Caco-2 (cell line): Measurements from ENCODE around the gene MBNL2. TPM values are rescaled to one million over a fixed set of nuclear protein-coding genes. Genes with fewer than 3 reads are reported as not detected.
A peak's percentile ranks its signal among the peaks of the same experiment; 100 is the strongest.

ENCODE experiments used
- BruUV-seq: library from RNA; stranded (reverse); fragments of 400-500 nt; replicated peaks from 2 replicates; lab custom pipeline; 2021; lab: Mats Ljungman, UMichigan
- CTCF ChIA-PET: fragments of 300-600 bp; sonication (Branson Sonifier 250); formaldehyde crosslinking; loops from one replicate; lab custom pipeline; 2022; ENCODE audit warnings: antibody characterized with exemption; lab: Charles Lee
- POLR2A ChIA-PET: fragments of 300-600 bp; sonication (Branson Sonifier 250); formaldehyde crosslinking; loops from one replicate; lab custom pipeline; 2022; ENCODE audit warnings: antibody characterized with exemption; lab: Charles Lee
- DNase-seq, 2 experiments: peaks; one replicate each; pipeline versions ENCODE4 v3.0.0 to v3.0.0-alpha.2; 2020 to 2022
- H3K27me3 ChIP-seq: replicated peaks from 2 replicates; pipeline ENCODE4 v1.6.0; 2011; ENCODE audit warnings: low read length; ENCODE audit not compliant: control insufficient read depth, insufficient read depth
- H3K36me3 ChIP-seq: 2 replicates; pipeline ENCODE4 v1.5.1; 2011; ENCODE audit warnings: low read length; ENCODE audit not compliant: control insufficient read depth, insufficient read depth
- H3K4me1 ChIP-seq: fragments of 250-450 bp; sonication (Bioruptor Pico); 2 replicates; pipeline ENCODE4 v1.5.1; 2020; ENCODE audit warnings: mild to moderate bottlenecking
- H3K4me3 ChIP-seq: 2 replicates; pipeline ENCODE4 v1.5.1; 2011; ENCODE audit warnings: low read depth, mild to moderate bottlenecking, control low read depth, low read length
- H3K9me3 ChIP-seq: fragments of 250-450 bp; sonication (Bioruptor Pico); 2 replicates; pipeline ENCODE4 v1.5.1; 2020; ENCODE audit warnings: mild to moderate bottlenecking, moderate library complexity
- H3K27ac Mint-ChIP-seq: one replicate; pipeline ENCODE4 v1.8.0; 2022; ENCODE audit warnings: mixed read lengths; ENCODE audit not compliant: unreplicated experiment
- H3K27me3 Mint-ChIP-seq: one replicate; pipeline ENCODE4 v1.8.0; 2022; ENCODE audit warnings: mixed read lengths; ENCODE audit not compliant: insufficient read depth, unreplicated experiment
- H3K36me3 Mint-ChIP-seq: one replicate; pipeline ENCODE4 v1.8.0; 2022; ENCODE audit warnings: mild to moderate bottlenecking, mixed read lengths; ENCODE audit not compliant: insufficient read depth, unreplicated experiment
- H3K4me1 Mint-ChIP-seq: one replicate; pipeline ENCODE4 v1.8.0; 2022; ENCODE audit warnings: low read depth, mixed read lengths; ENCODE audit not compliant: unreplicated experiment
- H3K4me3 Mint-ChIP-seq: one replicate; pipeline ENCODE4 v1.8.0; 2022; ENCODE audit warnings: mild to moderate bottlenecking, moderate library complexity, mixed read lengths; ENCODE audit not compliant: unreplicated experiment
- H3K9me3 Mint-ChIP-seq: one replicate; pipeline ENCODE4 v1.8.0; 2022; ENCODE audit warnings: mixed read lengths; ENCODE audit not compliant: unreplicated experiment
- intact Hi-C: fragments of 100-400 bp; cut with micrococcal nuclease; formaldehyde crosslinking; loops from one replicate; pipeline ENCODE4 v1.10.0; 2022; ENCODE audit not compliant: unreplicated experiment
- total RNA-seq: library from RNA; stranded (reverse); gene quantifications from 2 replicates; pipeline ENCODE4 v1.2.3, GENCODE V29; 2022
- TF ChIP-seq, protein P1 (sequence below), 2 experiments: fragments of 200-600 bp in 1 of 2; IDR thresholded peaks; 1 replicate in 1 of 2; 2 replicates in 1 of 2; pipeline versions ENCODE4 v1.5.1 to v1.8.0; 2011 to 2022; ENCODE audit warnings: antibody characterized with exemption in 1 of 2, control low read depth in 1 of 2, inconsistent platforms in 1 of 2, low read depth in 1 of 2, low read length in 1 of 2, mild to moderate bottlenecking in 1 of 2, moderate library complexity in 1 of 2; ENCODE audit not compliant: insufficient read depth in 1 of 2, severe bottlenecking in 1 of 2, unreplicated experiment in 1 of 2

MBNL2 gene
- total RNA-seq, 1 experiment from 2014 or later, result 41.6 TPM

DNA sequence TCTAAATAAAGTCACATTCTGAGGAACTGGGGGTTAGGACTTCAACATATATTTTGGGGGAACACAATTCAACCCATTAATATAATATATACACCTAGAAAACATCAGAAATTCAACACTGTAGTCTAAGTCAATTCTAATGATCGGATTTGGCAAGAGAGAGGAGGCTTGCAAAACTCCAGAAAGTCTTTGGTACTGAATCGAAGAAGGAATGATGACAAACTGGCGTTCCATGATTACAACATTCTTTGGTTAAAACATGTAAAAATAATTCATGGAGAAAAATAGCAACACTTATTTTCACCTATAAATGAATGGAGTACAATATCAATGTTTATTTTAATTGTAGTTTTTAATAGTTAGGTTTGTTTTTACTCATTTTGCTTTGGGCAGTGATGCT lies 62.4 kb downstream of the MBNL2 start:
- Histone ChIP-seq H3K4me3 (no peak overlapping the region), H3K9me3 (no peaks in the 10 kb centered on the region), H3K36me3 (no peaks in the 10 kb centered on the region; the same call in 1 of the 2 replicates), H3K4me1 (peaks cover 14% of the 10 kb centered on the region), H3K27me3 (no peaks in the 10 kb centered on the region)
- no peak overlapping the region for H3K27ac Mint-ChIP-seq
- TF ChIP-seq, protein P1, sequence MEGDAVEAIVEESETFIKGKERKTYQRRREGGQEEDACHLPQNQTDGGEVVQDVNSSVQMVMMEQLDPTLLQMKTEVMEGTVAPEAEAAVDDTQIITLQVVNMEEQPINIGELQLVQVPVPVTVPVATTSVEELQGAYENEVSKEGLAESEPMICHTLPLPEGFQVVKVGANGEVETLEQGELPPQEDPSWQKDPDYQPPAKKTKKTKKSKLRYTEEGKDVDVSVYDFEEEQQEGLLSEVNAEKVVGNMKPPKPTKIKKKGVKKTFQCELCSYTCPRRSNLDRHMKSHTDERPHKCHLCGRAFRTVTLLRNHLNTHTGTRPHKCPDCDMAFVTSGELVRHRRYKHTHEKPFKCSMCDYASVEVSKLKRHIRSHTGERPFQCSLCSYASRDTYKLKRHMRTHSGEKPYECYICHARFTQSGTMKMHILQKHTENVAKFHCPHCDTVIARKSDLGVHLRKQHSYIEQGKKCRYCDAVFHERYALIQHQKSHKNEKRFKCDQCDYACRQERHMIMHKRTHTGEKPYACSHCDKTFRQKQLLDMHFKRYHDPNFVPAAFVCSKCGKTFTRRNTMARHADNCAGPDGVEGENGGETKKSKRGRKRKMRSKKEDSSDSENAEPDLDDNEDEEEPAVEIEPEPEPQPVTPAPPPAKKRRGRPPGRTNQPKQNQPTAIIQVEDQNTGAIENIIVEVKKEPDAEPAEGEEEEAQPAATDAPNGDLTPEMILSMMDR (IDR thresholded peaks at IDR 0.05; ENCODE audit: insufficient read depth in 1 of 2, low read depth in 1 of 2, low read length in 1 of 2, severe bottlenecking in 1 of 2, unreplicated experiment in 1 of 2), result no peak
- DNase-seq, result no peak
- peaks cover 27% of the 10 kb centered on the region for H3K4me1 Mint-ChIP-seq
- H3K4me3 Mint-ChIP-seq, result no peak overlapping the region
- ChIA-PET CTCF (no interaction called here), POLR2A (no interaction called here)
- intact Hi-C loops, result no loop called here
- no peaks in the 10 kb centered on the region for H3K27me3 Mint-ChIP-seq
- no peaks in the 10 kb centered on the region for H3K9me3 Mint-ChIP-seq
- peaks cover 23% of the 10 kb centered on the region for H3K36me3 Mint-ChIP-seq
- no TSS peak for BruUV-seq

DNA sequence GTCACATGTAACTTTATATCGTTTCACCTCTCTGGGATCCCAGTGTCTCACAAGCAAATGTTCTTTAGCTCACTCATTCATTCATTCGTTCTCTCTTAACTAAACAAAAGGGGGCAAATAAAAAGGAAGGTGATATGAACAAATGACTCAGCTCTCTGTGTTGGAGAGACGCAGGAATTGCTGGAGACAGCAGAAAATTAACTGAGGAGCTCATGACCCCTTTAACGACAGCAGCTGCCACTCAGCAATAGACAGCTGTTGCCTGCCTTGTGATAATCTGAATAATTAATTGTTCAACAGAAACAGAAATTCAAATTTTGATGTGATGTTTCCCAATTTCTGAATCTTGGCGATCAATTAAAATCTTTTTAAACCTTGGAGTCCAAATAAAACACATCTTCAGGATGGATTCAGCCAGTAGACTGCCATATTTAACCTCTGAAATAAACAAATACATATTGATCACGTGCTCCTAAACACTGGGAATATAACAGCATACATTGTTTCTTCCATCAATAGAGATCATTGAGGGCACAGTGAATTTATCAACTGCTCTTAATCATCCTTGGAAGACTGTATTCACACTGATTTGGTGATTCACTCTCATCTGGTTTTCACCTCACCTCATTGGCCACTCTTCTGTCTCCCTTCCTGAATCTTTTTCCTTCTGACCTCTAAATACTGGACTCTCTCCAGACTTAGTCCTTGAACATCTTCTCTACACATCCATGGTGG lies 63.3 kb downstream of the MBNL2 start:
- Histone ChIP-seq H3K4me3 (no peak overlapping the region), H3K9me3 (no peaks in the 10 kb centered on the region), H3K4me1 (peaks cover 6% of the 10 kb centered on the region; the same call in 1 of the 2 replicates), H3K36me3 (no peaks in the 10 kb centered on the region; the same call in 1 of the 2 replicates), H3K27me3 (no peaks in the 10 kb centered on the region)
- Mint-ChIP-seq H3K27me3 (no peaks in the 10 kb centered on the region), H3K4me1 (peaks cover 25% of the 10 kb centered on the region), H3K27ac (no peak overlapping the region), H3K9me3 (no peaks in the 10 kb centered on the region), H3K36me3 (peaks cover 23% of the 10 kb centered on the region), H3K4me3 (no peak overlapping the region)
- no TSS peak for BruUV-seq
- DNase-seq, result no peak
- intact Hi-C loops, result no loop called here
- ChIA-PET POLR2A (no interaction called here), CTCF (no interaction called here)
- TF ChIP-seq, protein P1 (IDR thresholded peaks at IDR 0.05; ENCODE audit: insufficient read depth in 1 of 2, low read depth in 1 of 2, low read length in 1 of 2, severe bottlenecking in 1 of 2, unreplicated experiment in 1 of 2), result no peak

DNA sequence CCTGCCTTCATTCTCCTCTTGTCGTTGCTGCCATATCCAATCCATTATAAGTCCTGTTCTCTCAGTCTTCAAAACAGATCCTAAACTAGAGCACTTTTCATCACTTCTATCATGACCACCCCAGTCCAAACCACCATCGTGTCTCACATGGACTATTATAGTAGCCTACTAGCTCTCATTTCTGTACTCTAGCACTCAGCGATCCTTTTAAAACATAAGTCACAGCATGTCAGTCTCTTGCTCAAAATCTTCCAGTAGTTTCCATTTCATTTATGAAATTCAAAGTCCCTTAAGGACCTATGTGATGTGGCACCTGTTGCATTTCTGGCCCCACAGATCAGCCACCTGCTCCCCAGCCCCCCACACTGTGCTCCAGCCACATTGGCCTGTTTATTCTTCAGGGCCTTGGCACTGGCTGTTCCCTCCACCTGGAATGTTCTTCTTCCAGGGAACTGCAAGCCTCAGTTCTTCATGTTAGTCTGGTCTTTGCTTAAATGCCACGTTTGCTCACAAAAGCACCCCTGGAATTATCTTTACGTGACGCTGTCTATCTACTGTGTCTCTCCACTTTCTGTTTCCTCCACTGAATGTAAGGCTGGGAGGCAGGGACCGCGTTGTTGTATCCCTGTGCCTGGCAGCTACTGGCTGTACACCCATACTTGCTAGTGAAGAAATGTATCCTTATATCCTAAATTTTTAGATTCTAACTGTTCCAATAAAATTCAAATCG lies 64.3 kb downstream of the MBNL2 start:
- H3K36me3 ChIP-seq, result no peaks in the 10 kb centered on the region
- H3K4me1 ChIP-seq, result no peaks in the 10 kb centered on the region
- BruUV-seq, result no TSS peak
- peaks cover 18% of the 10 kb centered on the region for H3K4me1 Mint-ChIP-seq
- intact Hi-C loops, result no loop called here
- H3K27me3 ChIP-seq, result no peaks in the 10 kb centered on the region
- H3K27ac Mint-ChIP-seq, result peak overlapping the region; percentile 7
- H3K36me3 Mint-ChIP-seq, result peaks cover 16% of the 10 kb centered on the region
- H3K27me3 Mint-ChIP-seq, result no peaks in the 10 kb centered on the region
- no peak overlapping the region for H3K4me3 Mint-ChIP-seq
- CTCF ChIA-PET, result no interaction called here
- DNase-seq, result no peak
- H3K9me3 ChIP-seq, result no peaks in the 10 kb centered on the region
- no peaks in the 10 kb centered on the region for H3K9me3 Mint-ChIP-seq
- H3K4me3 ChIP-seq, result no peak overlapping the region
- TF ChIP-seq, protein P1 (IDR thresholded peaks at IDR 0.05; ENCODE audit: insufficient read depth in 1 of 2, low read depth in 1 of 2, low read length in 1 of 2, severe bottlenecking in 1 of 2, unreplicated experiment in 1 of 2), result no peak
- POLR2A ChIA-PET, result no interaction called here
